GM18873 (cell line): ENCODE data around the gene CIDEC.
"Not testable (repeated sequence)": the region's sequence is repeated elsewhere in the genome, so short reads cannot be mapped to it uniquely, and the experiment has no call there.

Experiments used
- ATAC-seq: cut with Tn5 transposase; IDR thresholded peaks from one replicate; pipeline ENCODE4 v1.9.1; 2021; ENCODE audit warnings: mild to moderate bottlenecking, moderate library complexity, moderate number of reproducible peaks; ENCODE audit not compliant: unreplicated experiment, low FRiP score

The CIDEC gene

DNA sequence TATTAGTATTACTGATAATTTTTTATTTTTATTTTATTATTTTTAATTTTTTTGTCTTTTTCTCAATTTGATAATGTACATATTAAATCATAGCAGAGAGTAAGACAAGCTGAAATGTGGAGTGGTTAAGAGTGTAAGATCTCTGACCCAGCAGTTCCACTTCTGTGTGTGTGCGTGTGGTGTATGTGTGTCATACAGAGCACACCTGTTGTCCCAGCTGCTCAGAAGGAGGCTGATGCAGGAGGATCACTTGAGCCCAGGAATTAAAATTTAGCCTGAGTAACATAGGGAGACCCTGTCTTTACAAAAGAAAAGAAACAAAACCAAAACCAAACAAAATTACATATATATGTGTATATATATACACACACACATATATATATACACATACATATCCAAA lies 1.4 kb upstream of the CIDEC start:
- ATAC-seq = no peak

DNA sequence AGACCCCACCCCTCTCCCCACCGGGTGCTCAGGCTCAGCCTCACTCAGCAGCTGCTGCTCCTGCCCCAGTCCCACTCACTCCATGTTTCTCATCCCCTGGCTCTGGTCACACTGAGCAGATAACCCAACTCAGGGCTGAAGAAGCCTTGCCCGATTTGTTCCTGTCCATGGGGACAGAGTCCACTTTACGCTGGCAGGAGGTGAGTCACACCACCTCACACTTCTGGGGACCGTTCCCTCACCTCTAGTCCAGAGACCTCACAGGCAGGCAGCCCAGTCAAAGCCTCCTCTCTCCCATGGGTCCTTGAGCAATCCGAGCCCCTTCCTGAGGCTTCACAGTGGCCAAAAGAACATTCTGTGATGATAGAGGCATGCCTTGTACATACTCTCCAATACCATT lies 1.4 kb downstream of the CIDEC start:
- ATAC-seq = no peak

GRCh38 chr3:9876991-9877390 lies 3.1 kb downstream of the CIDEC start:
- ATAC-seq = no peak

- ATAC-seq = not testable (repeated sequence)
Observed at GRCh38 chr3:9876255-9876654, 3.8 kb downstream of the CIDEC start.

DNA sequence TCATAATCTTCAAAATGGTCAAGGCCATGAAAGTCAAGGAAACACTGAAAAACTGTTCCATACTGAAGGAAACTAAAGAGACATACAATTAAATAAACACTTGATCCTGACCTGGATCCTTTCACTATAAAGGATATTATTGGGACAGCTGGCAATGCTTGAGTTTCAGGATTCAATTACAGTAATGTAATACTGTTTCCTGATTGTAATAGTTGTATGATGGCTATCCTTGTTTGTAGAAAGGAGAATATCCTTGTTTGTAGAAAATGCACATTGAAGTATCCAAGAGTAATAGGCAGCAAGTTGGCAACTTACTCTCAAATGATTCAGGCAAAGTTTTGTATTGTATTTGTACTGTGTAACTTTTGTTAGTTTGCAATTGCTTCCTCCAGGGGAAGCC lies 4.6 kb downstream of the CIDEC start:
- ATAC-seq = no peak

DNA sequence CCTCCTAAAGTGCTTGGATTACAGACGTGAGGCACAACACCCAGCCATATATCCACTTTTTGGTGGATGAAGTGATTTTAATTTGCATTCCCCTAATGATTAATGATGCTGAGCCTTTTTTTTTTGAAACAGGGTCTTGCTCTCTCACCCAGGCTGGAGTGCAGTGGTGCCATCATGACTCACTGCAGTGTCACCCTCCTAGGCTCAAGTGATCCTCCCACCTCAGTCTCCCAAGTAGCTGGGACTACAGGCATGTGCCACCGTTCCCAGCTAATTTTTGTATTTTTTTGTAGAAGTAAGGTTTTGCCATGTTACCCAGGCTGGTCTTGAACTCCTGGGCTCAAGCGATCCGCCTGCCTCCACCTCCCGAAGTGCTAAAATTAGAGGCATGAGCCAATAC lies 8.0 kb downstream of the CIDEC start:
- not testable (repeated sequence) for ATAC-seq

DNA sequence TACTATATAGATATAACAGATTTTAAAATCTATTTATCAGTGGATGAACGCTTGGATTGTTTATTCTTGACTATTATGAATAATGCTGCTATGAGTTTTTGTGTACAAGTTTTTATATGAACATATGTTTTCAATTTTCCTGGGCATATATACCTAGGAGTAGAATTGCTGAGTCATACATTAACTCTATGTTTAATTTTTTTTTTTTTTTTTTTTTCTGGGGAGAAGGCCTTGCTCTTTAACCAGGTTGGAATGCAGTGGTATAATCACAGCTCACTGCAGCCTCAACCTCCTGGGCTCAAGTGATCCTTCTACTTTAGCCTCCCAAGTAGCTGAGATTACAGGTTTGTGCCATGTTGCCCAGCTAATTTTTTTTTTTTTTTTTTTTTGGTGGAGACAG lies 9.1 kb downstream of the CIDEC start:
- no peak for ATAC-seq

GRCh38 chr3:9869955-9870354 lies 10.1 kb downstream of the CIDEC start:
- ATAC-seq = no peak

- no peak for ATAC-seq
Observed at GRCh38 chr3:9867106-9867505, 12.9 kb downstream of the CIDEC start.

- ATAC-seq = no peak
Observed at GRCh38 chr3:9866639-9867038, 13.4 kb downstream of the CIDEC start.

DNA sequence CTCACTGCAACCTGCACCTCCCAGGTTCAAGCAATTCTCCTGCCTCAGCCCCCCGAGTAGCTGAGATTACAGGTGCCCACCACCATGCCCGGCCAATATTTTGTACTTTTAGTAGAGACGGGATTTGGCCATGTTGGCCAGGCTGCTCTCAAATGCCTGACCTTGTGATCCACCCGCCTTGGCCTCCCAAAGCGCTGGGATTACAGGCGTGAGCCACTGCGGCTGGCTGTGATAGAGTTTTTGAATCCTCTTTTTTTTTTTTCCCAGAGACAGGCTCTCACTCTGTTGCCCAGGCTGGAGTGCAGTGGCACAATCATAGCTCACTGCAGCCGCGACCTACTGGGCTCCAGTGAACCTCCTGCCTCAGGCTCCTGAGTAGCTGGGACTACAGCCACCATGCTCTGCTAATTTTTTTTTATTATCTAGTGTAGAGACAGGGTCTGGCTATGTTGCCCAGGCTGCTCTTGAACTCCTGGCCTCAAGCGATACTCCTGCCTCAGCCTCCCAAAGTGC lies 14.9 kb downstream of the CIDEC start:
- ATAC-seq = not testable (repeated sequence)

- no peak for ATAC-seq
Observed at GRCh38 chr3:9864200-9864927, 15.7 kb downstream of the CIDEC start.

DNA sequence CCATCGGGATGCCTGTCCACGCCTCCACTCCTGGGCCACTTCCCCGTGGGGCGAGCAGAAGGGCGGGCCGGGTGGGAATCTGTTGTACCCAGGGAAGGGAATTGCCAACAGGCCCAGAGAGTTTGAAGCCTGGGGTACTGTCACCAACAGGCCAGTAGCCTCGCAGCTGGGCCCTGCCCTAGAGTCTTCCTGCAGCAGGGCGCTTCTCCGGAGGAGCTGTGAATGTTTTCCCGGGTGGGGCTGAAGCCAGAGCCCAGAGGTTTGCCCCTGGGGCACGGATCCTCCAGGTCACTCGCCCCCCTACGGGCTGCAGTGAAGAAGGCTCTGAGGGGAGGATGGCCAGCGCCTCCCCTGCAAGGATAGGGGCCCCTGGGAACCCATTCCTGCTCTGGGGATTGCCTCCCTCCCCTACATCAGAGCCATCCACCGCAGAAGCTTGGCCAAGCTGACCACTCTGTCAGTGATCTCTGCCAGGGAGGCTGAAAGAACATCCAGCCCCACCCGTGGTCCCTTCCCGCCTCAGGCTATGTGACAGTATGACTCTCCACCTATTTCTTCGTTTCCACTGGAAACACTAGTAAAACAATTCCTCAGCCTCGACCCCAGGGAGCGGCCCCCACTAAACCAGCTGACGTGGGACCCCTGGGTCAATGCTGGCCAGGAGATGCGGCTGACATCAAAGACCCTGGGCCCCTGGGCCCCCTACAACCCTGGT lies 16.8 kb downstream of the CIDEC start:
- ATAC-seq = no peak

DNA sequence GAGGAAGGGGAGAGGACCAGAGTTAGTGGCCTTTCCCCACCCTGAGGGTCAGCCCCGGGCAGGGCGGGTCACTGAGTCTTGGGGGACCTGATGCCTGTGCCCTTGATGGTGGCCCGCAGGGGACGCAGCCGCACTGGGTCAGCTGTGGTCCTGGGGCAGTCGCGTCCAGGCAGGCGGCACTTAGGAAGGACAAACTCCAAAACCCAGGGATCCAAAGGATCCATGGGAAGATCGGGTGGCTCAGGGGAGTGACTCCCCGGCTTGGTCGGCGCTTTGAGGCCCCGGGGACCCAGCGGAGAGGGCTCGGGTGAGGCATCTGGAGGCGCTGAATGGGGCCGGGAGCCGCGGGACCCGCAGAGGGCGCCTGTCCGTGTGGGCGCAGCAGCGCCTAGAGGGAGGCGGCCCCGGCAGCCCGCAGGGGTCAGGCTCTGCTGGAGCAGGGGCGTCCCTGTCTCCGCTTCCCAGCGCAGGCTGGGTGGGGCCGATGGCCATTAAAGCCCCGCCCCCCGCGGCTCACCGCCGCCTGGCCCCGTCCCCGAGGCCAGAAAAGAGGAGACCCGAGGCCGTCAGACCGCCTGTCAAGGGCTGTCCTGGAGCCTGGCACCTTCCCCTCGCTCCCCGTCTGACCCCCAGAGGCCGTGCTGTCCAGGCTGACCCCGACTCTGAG lies 17.5 kb downstream of the CIDEC start:
- no peak for ATAC-seq

DNA sequence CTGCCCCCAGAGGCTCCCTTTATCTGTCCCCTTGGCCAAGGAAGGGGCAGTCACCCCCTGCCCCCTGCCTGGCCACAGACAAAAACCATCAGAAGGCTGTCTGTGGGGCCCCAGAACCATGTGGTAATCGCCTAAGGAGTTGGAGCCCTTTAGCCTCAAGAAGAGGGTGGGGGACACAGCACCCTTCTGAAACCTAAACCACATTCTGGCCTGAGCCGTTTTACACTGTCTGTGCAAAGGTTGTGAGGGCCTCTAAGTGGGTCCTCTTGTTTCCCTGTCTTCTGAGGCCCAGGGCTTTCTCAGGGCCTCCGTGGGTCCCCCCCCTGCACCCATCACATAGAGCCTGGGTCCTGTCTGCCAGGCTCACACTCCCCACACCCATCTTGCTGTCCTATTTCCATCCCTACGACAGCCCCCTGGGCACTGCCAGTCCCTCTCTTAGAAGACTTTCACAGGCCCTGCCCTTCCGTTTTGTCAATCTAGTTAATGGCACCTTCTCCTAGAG lies 18.4 kb downstream of the CIDEC start:
- ATAC-seq = no peak

GRCh38 chr3:9861201-9861600 lies 18.9 kb downstream of the CIDEC start:
- no peak for ATAC-seq

GRCh38 chr3:9859530-9860025 lies 20.5 kb downstream of the CIDEC start:
- no peak for ATAC-seq

- no peak for ATAC-seq
Observed at GRCh38 chr3:9855594-9855993, 24.5 kb downstream of the CIDEC start.

GRCh38 chr3:9854291-9854940 lies 25.6 kb downstream of the CIDEC start:
- not testable (repeated sequence) for ATAC-seq

- no peak for ATAC-seq
Observed at GRCh38 chr3:9852528-9852927, 27.5 kb downstream of the CIDEC start.
